GM18499 (cell line): Measurements from ENCODE around the gene AFF3.

Experiments used
- ATAC-seq: cut with Tn5 transposase; IDR thresholded peaks from one replicate; pipeline ENCODE4 v1.9.1; 2021; ENCODE audit warnings: moderate number of reproducible peaks; ENCODE audit not compliant: insufficient read depth, unreplicated experiment

AFF3 gene

DNA sequence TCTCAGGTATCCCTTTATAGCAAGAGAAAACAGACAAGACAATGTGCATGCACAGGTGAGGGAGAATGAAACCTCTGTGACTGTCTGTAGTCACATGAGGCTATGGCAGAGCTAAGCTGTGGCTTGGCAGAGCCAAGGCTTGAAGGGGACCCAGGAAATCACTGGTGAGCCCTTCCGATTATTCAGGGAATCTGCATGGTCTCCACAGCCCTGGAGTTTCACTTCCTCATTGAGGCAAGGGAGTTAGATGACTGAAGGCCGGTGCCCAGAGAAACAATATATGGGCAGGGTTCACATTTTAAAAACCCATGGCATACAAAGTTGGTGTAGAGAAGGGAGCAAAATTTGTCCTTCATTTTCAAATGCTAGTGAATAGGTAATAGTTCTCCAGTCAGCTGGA lies 508.2 kb downstream of the AFF3 start:
- no peak for ATAC-seq

- ATAC-seq, result no peak
Measured at GRCh38 chr2:99631700-99632099, 510.7 kb downstream of the AFF3 start.

DNA sequence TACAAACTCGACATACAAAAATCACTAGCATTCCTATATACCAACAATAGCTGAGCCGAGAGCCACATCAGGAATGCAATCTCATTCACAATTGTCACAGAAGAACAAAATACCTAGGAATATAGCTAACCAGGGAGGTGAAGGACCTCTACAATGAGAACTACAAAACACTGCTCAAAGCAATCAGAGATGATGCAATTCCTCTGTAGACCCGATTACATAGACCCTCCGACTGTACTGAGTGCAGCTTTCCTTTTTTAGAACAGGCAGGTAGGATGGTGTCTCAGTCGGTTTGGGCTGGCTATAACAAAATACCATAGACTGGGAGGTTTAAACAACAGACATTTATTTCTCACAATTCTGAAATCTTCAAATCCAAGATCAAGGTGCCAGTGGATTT lies 513.1 kb downstream of the AFF3 start:
- ATAC-seq, result no peak

DNA sequence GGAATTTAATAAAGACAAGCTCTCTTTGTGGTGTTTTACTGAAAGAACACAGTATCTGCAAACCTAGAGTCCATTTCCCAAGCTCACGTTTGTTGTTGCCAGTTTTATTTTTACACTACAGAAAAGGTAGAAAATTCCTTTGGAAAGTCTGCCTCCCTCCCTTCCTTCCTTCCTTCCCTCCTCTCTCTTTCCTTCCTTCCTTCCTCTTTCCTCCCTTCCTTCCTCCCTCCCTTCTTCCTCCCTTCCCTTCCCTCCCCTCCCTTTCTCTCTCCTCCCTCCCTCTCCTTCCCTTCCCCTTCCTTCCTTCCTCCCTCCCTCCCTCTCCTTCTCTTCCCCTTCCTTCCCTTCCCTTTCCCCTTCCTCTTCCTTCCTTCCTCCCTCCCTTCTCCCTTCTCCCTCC lies 516.2 kb downstream of the AFF3 start:
- ATAC-seq, result no peak

- no peak for ATAC-seq
Measured at GRCh38 chr2:99624677-99625076, 517.7 kb downstream of the AFF3 start.

- ATAC-seq, result no peak
Measured at GRCh38 chr2:99623613-99624012, 518.8 kb downstream of the AFF3 start.

DNA sequence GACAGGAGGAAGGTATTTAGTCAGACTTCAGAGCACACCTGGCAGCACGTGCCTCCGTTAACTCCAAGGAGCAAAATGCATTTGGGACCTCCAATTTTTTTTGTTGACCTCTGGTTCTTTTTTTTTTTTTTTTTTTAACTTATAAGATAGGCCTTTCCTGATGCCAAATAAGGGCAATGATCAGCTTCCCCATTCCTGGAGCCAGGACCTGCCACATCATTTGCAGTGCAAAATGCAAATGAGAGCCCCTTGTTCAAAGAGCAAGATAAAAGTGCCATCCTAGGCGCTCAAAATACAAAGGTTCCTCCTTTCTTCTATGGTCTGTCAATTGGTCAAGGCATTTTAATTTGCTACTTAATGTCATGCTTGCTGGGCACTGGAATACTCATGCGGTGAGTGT lies 519.4 kb downstream of the AFF3 start:
- ATAC-seq, result no peak

DNA sequence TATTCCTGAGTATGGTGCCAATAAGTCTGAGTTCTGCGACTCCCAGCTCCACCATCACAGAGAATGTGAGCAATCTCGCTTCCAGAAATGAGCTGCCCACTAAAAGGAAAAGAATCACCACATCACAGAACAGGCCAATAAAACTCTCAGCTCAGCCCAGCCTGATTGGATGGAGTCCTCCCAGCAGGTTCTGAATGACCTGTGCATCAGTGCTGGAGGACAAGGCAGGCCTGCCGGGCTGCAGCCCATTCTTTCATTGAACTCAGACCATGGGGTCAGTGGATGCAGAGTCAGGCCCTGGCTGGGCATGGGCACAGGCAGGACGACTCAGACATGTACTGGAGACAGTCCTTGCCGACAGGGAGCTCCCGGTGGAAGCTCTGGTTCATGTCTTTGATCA lies 519.9 kb downstream of the AFF3 start:
- no peak for ATAC-seq

- no peak for ATAC-seq
Measured at GRCh38 chr2:99621774-99622173, 520.6 kb downstream of the AFF3 start.

DNA sequence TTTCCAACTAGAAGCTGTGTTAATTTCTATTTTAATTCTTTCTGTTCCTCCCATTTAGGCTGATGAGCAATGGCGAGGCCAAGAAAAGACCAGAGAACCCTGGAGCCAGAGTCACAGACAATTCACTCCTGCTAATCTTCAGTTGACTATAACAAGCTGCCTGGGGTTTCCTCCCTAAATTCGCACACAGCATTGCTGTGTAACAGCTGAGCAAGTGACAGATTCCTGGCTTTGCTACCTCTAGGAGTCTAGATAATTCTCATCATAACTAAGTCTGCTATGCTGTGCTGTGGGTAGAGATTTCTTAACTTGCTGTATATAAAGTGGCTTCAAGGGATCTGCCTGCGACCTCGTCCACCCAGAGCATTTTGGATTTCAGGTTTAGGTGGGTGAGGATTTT lies 521.3 kb downstream of the AFF3 start:
- no peak for ATAC-seq

- no peak for ATAC-seq
Measured at GRCh38 chr2:99619151-99619550, 523.2 kb downstream of the AFF3 start.

DNA sequence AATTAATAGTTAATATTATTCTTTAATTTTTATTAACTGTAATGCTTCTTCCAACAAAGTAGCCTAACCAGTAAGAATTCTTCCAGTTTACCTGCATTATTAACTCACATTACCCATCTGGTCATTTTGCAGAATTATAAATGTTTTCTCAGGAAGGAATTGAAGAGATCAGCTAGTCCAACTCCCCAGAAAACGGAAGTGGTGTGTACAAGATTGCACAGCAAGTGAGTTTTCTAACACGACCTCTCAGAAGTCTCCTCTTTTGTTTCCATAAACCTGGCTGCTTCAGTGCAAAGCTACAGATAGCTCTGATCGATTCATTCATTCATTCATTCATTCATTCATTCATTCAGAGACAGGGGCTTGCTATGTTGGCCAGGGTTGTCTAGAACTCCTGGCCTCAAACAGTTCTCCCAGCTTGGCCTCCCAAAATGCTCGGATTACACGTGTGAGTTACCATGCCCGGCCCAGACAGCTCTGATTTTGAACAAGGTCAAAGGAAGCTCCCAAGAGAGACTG lies 523.8 kb downstream of the AFF3 start:
- ATAC-seq, result no peak

DNA sequence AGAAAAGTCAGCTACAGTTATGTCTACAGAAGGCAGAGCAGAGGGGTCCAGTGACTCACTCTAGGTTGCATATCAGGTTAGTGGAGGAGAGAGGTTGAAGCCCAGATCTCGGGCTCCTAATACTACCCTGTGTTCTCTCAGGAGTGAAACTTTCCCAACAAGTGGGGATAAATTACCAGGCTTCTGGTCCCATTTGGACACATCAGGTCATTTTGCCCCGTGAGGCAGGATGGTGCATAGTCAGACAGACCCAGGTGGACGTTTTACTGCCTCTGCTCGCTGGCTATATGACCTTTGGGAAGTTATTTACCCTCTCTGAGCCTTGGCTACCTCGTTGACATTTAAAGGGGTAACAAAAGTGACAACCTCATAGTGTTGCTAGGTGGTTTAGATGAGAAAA lies 524.6 kb downstream of the AFF3 start:
- no peak for ATAC-seq

- ATAC-seq, result no peak
Measured at GRCh38 chr2:99615247-99615771, 527.1 kb downstream of the AFF3 start.

GRCh38 chr2:99613980-99614379 lies 528.4 kb downstream of the AFF3 start:
- no peak for ATAC-seq

- ATAC-seq, result no peak
Measured at GRCh38 chr2:99611786-99612185, 530.6 kb downstream of the AFF3 start.

GRCh38 chr2:99611034-99611433 lies 531.4 kb downstream of the AFF3 start:
- no peak for ATAC-seq

- ATAC-seq, result no peak
Measured at GRCh38 chr2:99609851-99610381, 532.5 kb downstream of the AFF3 start.

GRCh38 chr2:99608861-99609260 lies 533.5 kb downstream of the AFF3 start:
- ATAC-seq, result no peak

DNA sequence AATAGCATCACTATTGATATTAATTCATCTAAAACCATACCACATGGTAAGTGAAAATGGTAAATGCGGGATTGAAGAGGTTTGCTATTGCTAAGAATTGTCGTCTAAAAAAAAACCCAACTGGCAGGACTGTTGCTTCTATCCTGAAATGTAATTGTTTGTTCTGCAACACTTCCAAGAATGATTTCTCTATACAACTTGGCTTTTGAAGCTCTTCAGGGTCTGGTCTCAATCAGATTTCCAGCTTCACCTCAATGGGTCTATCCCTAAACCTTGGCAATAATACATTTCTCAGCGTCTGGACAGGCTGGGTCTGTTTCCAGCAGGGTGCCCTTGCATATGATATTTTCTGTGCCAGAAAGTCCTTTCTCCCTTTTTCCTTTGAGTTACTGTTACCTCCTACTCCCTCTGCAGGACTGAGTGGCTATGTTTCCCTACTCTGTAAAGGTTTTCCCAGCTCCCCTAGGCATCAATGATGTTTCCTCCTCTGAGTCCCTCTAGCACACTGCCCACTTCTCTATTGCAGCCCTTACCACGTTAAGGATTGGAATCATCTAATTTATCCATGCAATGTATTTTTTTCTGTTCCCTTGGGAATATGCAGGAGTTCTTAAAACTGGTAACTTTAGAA lies 534.4 kb downstream of the AFF3 start:
- no peak for ATAC-seq

GRCh38 chr2:99607454-99607853 lies 534.9 kb downstream of the AFF3 start:
- ATAC-seq, result no peak

DNA sequence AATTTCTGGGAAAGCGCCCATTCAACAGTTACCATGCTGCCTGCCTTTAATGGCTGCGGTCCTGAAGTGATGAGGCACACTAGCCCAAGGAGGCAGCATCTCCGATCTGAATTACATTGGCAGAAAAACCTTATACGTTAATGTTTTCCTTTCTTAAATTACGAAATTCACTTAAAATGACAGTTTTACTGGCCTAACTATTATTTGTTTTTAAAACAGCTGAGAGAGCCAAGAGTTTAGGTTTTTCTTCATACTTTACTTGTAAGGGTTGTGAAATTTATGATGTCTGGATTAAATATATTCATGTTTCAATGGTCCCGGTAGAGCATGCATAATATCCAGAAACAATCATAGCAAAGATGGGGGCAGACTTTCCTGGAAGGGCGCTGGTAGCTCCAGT lies 537.4 kb downstream of the AFF3 start:
- no peak for ATAC-seq
